Muscle layer of duodenum (tissue), 2 donors: Measurements from ENCODE around the gene RUNX1.

Experiments
- H3K27ac ChIP-seq: one replicate; pipeline ENCODE4 v1.7.0; 2013; ENCODE audit warnings: mild to moderate bottlenecking, low read length
- H3K27me3 ChIP-seq: one replicate; pipeline ENCODE4 v1.7.0; 2013; ENCODE audit warnings: low read depth, mild to moderate bottlenecking, control low read depth, low read length
- H3K36me3 ChIP-seq, 2 donors: one replicate each; pipeline ENCODE4 v1.7.0; 2013; ENCODE audit warnings: low read length in 2 of 2, control low read depth in 1 of 2, mild to moderate bottlenecking in 1 of 2; ENCODE audit not compliant: insufficient read depth in 2 of 2, control insufficient read depth in 1 of 2
- H3K4me1 ChIP-seq, 2 donors: one replicate each; pipeline ENCODE4 v1.7.0; 2013; ENCODE audit warnings: low read length in 2 of 2, mild to moderate bottlenecking in 2 of 2, control low read depth in 1 of 2, moderate library complexity in 1 of 2; ENCODE audit not compliant: insufficient read depth in 2 of 2, control insufficient read depth in 1 of 2
- H3K4me3 ChIP-seq, 2 donors: one replicate each; pipeline ENCODE4 v1.7.0; 2013; ENCODE audit warnings: low read length in 2 of 2, low read depth in 1 of 2, mild to moderate bottlenecking in 1 of 2
- H3K9me3 ChIP-seq, 2 donors: one replicate each; pipeline ENCODE4 v1.7.0; 2013; ENCODE audit warnings: low read length in 2 of 2, control low read depth in 1 of 2, mild to moderate bottlenecking in 1 of 2; ENCODE audit not compliant: control insufficient read depth in 1 of 2
- donor health status: healthy.

RUNX1 gene

DNA sequence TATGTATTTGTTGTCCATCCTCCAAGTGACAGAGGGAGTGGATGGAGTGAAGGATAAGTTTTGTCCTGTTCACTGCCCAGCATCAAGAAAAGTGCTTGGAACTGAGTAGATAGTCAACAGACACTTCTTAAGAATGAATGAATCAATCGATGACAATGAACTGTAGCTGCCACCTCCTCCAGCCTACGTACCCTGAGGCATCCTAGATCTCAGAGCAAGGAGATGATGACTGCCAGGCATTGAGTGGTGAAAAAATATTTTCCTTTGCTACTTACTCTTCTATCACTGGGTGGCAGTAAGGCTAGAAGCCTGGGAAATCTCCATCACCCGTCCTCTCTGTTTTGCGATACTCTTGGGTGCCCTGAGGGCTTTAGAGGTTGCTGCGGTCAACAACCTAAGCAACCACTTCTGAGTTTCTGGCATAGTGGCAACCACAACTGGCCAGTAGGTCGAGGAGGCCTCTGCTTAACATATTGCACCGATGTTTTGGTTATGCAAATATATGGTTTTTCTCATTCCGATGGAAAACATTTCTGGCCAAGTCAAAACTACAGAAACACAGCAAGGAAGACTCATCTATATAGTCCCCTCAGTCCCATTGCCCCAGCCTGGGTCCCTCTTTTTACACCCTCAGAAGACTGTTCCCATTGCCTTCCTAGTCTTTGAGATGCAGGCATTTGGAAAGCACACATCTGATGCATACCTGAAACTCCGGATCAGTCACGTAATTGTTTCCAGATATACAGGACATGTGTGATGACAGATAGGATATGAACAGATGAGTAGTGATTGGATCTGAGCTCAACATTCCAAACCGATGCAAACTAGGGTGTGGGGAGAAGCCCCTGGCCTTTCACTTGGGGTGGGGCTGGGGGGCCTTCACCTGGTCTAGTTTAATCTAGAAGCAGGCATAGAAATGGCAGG lies 136.8 kb downstream of the RUNX1 start:
- H3K36me3 ChIP-seq: no peaks in the 10 kb centered on the region
- no peak overlapping the region for H3K27ac ChIP-seq
- no peaks in the 10 kb centered on the region for H3K9me3 ChIP-seq
- H3K4me1 ChIP-seq: peaks cover 0 to 3% of the 10 kb centered on the region in 2 donors
- H3K27me3 ChIP-seq: no peaks in the 10 kb centered on the region
- no peak overlapping the region for H3K4me3 ChIP-seq

DNA sequence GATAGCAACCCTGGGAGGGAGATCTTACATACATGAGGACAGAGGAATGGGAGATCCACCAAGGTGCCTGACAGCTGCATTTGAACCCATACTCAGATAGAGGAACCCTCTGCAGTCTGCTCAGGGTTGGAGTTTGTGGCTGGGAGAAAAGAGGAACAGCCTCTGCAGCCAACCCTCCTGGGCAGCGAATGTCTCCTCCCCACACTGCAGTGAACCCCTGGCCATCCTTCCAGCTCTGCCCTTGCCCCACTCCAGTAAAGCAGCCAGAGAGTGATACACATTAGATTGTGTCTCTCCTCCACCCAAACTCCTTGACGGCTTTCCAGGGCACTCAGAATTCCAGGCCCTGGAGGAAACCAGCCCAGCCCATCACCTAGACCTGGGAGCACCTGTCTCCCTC lies 137.7 kb downstream of the RUNX1 start:
- Histone ChIP-seq H3K36me3 (no peaks in the 10 kb centered on the region), H3K27ac (no peak overlapping the region), H3K4me1 (peaks cover 0 to 3% of the 10 kb centered on the region in 2 donors), H3K9me3 (no peaks in the 10 kb centered on the region), H3K4me3 (no peak overlapping the region), H3K27me3 (no peaks in the 10 kb centered on the region)

DNA sequence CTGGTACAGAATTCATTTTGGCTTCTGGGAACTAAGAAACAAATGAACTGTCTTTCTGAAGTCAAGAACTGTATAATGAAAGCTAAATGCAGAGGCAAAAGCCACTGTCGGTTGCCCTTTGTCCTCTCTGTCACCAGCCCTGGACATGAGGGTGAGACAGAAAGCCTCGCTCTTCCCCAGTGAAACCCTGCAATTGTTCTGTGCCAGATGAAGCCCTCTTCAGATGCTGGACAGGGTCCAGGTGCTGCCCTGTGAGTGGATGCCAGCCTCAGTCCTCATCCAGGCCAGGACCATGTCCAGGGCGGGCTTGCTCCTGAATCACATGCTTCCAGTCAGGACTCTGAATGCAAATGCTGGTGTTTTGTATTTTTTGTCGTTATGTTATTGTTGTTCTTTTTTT lies 138.7 kb downstream of the RUNX1 start:
- Histone ChIP-seq H3K27ac (no peak overlapping the region), H3K4me1 (peaks cover 0 to 3% of the 10 kb centered on the region in 2 donors), H3K27me3 (no peaks in the 10 kb centered on the region), H3K36me3 (no peaks in the 10 kb centered on the region), H3K4me3 (no peak overlapping the region), H3K9me3 (no peaks in the 10 kb centered on the region)

DNA sequence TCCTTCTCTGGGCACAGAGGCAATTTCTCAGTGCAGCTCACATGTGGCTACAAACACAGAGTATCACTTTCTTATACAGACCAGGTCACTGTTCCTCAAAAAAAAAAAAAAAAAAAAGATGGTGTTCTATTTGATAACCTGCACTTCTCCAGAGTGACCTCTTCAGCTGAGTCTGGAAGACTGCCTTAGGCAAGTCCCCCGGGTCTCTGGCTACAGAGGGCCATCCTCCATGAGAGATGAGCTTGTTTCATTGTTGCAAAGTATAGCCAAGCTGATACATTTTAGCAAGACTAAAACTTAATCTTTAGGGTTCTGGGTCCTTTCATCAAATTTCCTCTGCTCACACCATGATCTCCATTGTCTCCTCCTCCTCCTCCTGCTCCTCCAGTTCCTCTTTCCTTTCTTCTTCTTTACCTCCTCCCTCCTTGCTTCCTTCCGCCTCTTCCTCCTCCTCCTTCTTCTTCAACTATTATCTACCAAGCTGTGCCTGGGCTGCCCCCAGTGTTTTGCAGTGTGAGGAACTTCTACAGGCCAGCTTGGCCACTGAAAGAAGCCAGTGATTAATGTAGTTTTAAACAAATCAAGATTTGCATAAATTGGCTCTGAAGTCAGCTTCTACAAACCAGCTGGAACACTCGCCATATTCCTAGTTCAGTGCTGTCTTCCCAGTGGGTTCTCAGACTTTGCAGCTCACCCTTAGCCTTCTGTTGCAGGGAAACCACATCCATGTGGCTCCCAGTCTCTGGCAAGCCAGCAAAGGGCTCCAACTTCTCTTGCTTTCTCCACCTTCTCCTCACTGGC lies 139.4 kb downstream of the RUNX1 start:
- H3K27ac ChIP-seq: no peak overlapping the region
- no peaks in the 10 kb centered on the region for H3K9me3 ChIP-seq
- no peaks in the 10 kb centered on the region for H3K36me3 ChIP-seq
- H3K4me1 ChIP-seq: peaks cover 0 to 3% of the 10 kb centered on the region in 2 donors
- no peak overlapping the region for H3K4me3 ChIP-seq
- no peaks in the 10 kb centered on the region for H3K27me3 ChIP-seq

DNA sequence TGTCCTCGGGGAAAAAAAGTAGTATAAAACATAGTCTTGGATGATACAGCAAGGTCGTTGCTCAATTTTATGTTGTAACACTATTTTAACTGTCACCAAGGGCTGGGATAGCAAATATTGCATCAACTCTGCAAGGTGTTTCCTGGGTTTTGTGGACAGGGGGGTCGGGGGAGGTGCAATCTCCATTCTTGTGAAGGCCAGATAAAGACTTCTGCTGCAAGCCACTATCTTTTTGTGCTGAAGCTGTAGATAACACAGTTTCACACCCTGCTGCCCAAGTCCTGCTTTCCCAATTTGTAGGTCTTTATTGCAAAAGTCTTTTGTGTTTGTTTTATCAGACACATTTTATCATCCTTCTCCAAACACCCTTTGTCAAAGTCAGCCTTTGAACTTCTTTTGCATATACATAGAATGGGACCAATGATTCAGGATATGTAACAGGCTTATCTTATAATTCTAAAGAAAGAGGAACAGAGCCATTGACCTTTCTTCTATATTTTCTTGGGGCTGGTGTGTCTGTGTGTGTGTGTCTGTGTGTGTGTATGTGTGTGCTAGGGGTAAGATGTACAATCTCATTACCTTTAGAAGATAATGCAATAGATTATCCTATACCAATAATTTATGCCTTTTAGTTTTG lies 140.6 kb downstream of the RUNX1 start:
- H3K9me3 ChIP-seq: no peaks in the 10 kb centered on the region
- peaks cover 0 to 3% of the 10 kb centered on the region in 2 donors for H3K4me1 ChIP-seq
- no peak overlapping the region for H3K27ac ChIP-seq
- H3K4me3 ChIP-seq: no peak overlapping the region
- H3K36me3 ChIP-seq: no peaks in the 10 kb centered on the region
- H3K27me3 ChIP-seq: no peaks in the 10 kb centered on the region

GRCh38 chr21:34907461-34908418 lies 141.4 kb downstream of the RUNX1 start:
- no peaks in the 10 kb centered on the region for H3K9me3 ChIP-seq
- H3K27ac ChIP-seq: no peak overlapping the region
- no peak overlapping the region for H3K4me3 ChIP-seq

GRCh38 chr21:34906401-34906800 lies 142.7 kb downstream of the RUNX1 start:
- Histone ChIP-seq H3K4me3 (no peak overlapping the region), H3K9me3 (no peaks in the 10 kb centered on the region), H3K27ac (no peak overlapping the region), H3K36me3 (no peaks in the 10 kb centered on the region), H3K4me1 (peaks cover 0 to 3% of the 10 kb centered on the region in 2 donors), H3K27me3 (no peaks in the 10 kb centered on the region)

More at GRCh38 chr21:34907461-34908418, 141.4 kb downstream of the RUNX1 start:
- no peaks in the 10 kb centered on the region for H3K27me3 ChIP-seq
- H3K36me3 ChIP-seq: no peaks in the 10 kb centered on the region
- H3K4me1 ChIP-seq: peaks cover 0 to 3% of the 10 kb centered on the region in 2 donors

DNA sequence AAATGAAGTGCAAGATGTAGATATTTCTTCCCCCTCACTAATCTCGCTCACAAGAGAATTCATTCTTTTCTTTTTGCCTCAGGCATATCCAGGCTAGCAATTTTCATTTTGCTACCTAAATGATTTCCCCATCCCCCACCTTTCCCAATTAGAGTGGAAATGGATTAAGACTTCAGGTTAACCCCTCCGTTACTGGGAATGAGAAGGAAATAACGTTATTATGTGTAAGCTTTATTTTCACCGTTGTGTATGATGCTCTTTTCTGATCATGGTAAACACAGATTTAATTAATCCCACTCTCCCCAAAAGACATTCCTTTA lies 143.9 kb downstream of the RUNX1 start:
- Histone ChIP-seq H3K9me3 (no peaks in the 10 kb centered on the region), H3K27ac (no peak overlapping the region), H3K36me3 (no peaks in the 10 kb centered on the region), H3K4me1 (peaks cover 0 to 3% of the 10 kb centered on the region in 2 donors), H3K4me3 (no peak overlapping the region), H3K27me3 (no peaks in the 10 kb centered on the region)

DNA sequence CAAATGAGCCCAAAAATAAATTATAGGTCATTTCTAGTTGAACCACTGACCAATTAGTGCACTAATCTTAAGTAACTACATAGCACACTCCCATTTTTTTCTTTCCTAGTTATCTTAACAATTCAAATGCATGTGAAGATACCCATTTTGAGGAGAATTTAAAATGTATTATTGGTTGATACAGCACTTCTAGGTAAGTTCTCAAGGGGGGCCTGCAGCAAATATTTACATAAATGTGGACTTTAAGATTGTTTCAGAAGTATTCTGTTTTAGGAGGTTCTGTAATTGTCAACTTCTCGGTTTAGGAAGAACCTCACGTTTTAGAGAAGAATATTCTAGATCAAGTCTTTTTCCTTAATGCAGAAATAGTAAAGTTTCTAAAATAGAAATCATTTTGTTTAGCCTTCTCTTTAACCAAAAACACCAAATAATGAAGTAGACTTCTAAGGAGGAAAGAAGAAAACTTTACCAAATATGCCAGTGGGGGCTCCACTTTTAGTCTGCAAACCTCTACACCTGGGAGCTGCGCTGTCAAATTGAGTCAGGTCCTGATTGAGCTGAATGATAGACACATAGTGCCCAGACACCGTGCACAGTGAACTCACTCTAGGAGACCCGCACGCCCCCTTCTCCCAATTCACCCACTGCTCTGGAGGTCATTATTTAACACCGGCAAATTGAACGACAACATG lies 144.4 kb downstream of the RUNX1 start:
- H3K27me3 ChIP-seq: no peaks in the 10 kb centered on the region
- no peaks in the 10 kb centered on the region for H3K4me1 ChIP-seq
- no peak overlapping the region for H3K27ac ChIP-seq
- H3K36me3 ChIP-seq: no peaks in the 10 kb centered on the region
- H3K4me3 ChIP-seq: no peak overlapping the region
- no peaks in the 10 kb centered on the region for H3K9me3 ChIP-seq

DNA sequence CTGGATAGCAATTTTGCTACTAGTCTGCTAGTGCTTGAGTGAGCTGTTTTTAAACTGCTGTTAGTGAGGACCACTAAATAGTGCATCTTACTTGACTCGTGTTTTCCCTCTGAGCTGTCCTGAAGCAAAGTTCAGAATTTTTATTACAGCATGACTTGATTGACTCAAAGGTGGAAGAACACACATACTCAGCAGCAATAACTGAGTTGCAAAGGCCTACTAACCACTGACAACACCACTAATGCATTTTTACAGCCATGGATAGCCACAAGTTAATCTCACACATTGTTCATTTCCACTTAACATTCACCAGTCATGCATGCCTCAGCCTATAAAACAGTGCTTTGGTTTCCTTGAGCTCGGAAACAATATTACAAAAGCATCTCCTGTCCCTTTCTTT lies 148.7 kb downstream of the RUNX1 start:
- no peak overlapping the region for H3K27ac ChIP-seq
- H3K4me3 ChIP-seq: no peak overlapping the region
- no peaks in the 10 kb centered on the region for H3K27me3 ChIP-seq
- no peaks in the 10 kb centered on the region for H3K4me1 ChIP-seq
- H3K36me3 ChIP-seq: no peaks in the 10 kb centered on the region
- H3K9me3 ChIP-seq: peaks cover 0 to 7% of the 10 kb centered on the region in 2 donors
